ENCODE results near the gene POU2AF3.

Gene POU2AF3

DNA sequence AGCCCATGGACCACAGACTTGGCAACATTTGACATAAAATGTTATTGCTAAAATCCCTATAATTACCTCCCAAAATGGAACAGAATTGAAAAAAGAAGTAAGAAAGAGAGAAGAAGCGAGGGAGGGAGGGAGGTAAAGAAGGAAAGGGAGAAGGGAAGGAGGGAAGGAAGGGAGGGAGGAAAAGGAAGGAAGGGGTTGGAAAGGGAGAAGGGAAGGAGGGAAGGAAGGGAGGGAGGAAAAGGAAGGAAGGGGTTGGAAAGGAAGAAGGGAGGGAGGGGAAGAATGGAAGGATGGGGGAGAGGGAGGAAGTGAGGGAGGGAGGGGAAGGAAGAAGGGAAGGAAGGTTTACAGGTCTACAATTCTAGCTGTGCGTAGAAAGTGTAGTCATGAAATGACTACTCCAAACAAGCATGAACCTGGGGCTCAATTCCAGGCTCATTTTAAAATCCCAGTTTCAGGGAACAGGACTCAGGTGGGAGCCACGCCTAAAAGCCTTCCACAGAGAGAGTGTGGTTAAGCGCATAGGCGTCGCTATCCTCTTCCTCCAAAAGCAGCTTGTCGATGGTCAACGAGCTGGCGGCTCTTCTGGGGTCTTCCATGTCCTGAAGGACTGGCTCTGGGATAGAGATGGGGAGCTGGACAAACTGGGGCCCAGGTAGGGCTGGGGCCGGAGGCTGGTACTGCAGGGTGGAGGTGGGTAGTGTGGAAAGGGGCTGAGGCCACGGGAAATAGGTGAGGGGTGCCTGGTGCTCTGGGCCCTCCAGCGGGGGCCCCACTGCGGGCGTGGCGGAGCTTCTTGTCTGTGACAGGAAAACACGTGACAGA lies 55.6 kb downstream of the POU2AF3 start:
- no peak for DNase-seq

DNA sequence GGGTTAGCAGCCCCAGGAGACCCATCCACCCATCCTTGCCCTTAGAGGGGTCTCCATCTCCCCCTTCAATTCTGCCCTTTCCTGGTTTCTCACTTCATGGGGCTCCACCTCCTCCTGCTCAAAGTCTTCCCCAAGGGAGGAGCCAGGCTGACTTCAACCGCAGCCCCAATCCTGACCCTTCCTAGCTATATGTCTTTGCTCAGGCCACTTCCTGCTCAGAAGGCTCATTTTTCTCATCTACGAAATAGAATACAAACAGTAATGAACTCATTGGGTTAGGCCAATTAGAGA lies 56.2 kb downstream of the POU2AF3 start:
- no peak for DNase-seq

DNA sequence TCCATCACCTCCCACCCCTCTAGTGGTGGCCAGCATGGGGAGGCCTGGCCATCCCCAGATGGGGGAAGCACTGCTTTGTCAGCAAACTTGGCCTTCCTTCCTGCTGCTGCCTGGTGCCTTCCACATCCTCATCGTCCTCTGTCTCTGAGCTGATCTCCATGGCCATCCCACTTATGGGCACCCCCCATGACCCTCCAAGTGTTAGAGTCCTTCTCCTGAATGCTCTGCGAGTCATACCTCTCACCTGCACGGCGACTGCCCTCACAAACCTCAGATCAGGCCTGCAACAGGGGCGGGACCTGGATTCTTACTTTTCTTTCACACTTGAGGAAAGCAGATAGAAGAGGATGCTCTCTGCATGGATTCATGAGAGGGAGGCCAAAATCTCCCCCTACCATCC lies 56.8 kb downstream of the POU2AF3 start:
- DNase-seq, result no peak

DNA sequence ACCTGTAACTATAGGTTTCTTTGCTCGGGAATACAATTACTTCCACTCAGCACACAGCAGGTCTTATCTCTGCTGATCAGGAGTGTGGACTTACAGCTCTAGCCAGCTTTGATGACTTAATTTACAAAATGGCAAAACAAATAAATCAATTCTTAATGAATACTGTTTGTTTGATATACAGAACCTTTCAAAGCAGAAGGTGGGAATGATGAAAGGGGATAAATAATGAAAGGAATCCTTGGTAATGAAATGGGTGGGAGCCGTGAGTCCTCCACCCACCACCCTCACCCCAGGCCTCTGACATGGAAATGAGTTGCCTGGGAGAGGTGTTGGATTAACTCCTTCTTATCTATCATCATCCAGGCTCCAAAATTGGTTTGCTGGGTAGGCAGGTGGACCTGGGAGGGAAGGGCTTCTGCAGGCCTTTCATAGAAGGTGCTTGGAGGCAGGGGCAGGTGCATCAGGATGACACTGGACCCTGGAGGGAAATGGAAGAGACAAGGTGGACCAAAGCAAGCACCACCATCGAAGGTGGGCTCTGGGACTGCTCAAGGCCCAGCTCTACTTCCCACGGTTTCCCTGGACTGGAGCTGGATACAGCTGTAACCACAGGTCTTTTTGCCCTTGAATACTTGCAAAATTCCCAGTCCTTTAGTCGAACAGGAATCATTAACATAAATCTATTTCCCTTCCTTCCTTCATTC lies 57.8 kb downstream of the POU2AF3 start:
- no peak for DNase-seq

DNA sequence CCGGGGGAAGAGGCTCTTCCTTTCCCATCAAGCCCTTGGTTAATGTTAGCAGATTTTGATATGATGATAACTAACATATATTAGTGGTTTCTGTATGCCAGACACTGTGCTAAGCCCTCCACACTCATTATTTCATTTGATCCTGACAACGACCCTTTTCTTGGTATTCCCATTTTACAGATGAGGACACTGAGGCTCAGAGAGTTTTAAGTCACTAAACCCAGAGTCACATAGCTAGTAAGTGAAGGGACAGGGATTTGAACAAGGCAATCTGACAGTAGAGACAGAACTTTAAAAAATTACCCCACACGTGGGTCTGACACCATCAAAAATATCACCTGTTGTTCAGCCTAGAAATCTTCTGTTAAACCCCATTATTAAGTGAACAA lies 58.3 kb downstream of the POU2AF3 start:
- no peak for DNase-seq

DNA sequence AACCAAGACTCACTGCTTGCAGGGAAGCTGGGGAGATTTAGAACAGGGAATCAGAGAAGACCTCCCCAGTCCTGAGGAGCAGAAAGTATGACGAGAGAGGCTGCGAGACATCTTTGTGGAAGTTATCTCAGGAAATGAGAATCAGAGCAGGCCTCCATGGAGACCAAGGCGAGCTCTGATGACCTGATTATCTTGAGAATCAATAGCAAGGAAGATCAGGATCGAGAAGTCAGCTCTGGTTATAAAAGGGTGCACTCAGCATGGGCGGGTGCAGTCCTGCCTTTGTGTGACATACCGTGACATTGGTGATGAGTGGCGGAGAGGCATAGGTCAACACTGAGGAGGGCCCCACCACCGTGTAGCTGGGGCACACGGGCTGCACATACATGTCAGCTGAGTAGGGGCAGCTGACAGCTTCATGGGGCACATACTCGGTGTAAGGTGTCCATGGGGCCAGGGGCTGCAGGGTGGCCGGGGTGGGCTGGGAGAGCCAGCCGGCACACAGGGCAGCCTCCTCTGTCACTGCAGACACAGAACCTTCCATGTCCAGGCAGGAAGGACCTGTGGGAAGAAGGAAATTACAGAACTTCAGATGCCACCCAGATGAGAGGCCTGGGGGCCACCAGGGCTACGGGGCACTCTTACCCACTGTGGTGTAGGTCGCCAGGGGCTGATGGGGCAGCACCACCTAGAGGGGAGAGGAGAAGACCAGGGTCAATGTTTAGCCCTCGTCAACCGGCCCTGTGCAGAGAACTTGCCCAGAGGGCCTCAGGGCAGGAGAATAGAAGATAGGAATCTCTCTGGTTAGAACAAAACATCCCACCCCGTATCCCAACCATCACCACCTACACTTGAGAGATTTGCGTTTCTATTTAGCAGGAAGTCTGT lies 59.0 kb downstream of the POU2AF3 start:
- no peak for DNase-seq
